Calu3 (cell line): ENCODE results near the gene PSME4. TPM values are rescaled to one million over a fixed set of nuclear protein-coding genes. Genes with fewer than 3 reads are reported as not detected.

Experiments
- BruUV-seq: library from RNA; stranded (reverse); fragments of 400-500 nt; replicated peaks from 2 replicates; lab custom pipeline; 2021; lab: Mats Ljungman, UMichigan
- CTCF ChIA-PET: fragments of 300-600 bp; sonication (Branson Sonifier 250); formaldehyde crosslinking; loops from one replicate; lab custom pipeline; 2022; ENCODE audit warnings: antibody characterized with exemption; lab: Charles Lee
- DNase-seq: peaks from one replicate; pipeline ENCODE4 v3.0.0; 2022
- H3K27ac Mint-ChIP-seq: one replicate; pipeline ENCODE4 v1.8.0; 2022; ENCODE audit warnings: mixed read lengths; ENCODE audit not compliant: unreplicated experiment
- H3K27me3 Mint-ChIP-seq: one replicate; pipeline ENCODE4 v1.8.0; 2022; ENCODE audit warnings: mixed read lengths; ENCODE audit not compliant: unreplicated experiment
- H3K36me3 Mint-ChIP-seq: one replicate; pipeline ENCODE4 v1.8.0; 2022; ENCODE audit warnings: mild to moderate bottlenecking, moderate library complexity, mixed read lengths; ENCODE audit not compliant: insufficient read depth, unreplicated experiment
- H3K4me1 Mint-ChIP-seq: one replicate; pipeline ENCODE4 v1.8.0; 2022; ENCODE audit warnings: mild to moderate bottlenecking, low read depth, mixed read lengths; ENCODE audit not compliant: unreplicated experiment
- H3K4me3 Mint-ChIP-seq: one replicate; pipeline ENCODE4 v1.8.0; 2022; ENCODE audit warnings: mild to moderate bottlenecking, low read depth, moderate library complexity, mixed read lengths; ENCODE audit not compliant: unreplicated experiment
- H3K9me3 Mint-ChIP-seq: one replicate; pipeline ENCODE4 v1.8.0; 2022; ENCODE audit warnings: low read depth, mixed read lengths; ENCODE audit not compliant: unreplicated experiment
- CTCF ChIP-seq: fragments of 200-600 bp; IDR thresholded peaks from one replicate; pipeline ENCODE4 v1.8.0; 2022; ENCODE audit warnings: antibody characterized with exemption; ENCODE audit not compliant: unreplicated experiment
- intact Hi-C: fragments of 100-400 bp; cut with micrococcal nuclease; formaldehyde crosslinking; loops from one replicate; pipeline ENCODE4 v1.10.0; 2022; ENCODE audit not compliant: unreplicated experiment
- total RNA-seq: library from RNA; stranded (reverse); gene quantifications from 2 replicates; pipeline ENCODE4 v1.2.3, GENCODE V29; 2022

The PSME4 gene
- total RNA-seq, 1 experiment from 2014 or later = 58.4 TPM

GRCh38 chr2:53877112-53877511 is 93.7 kb downstream of the PSME4 start:
- Mint-ChIP-seq H3K27me3 (no peaks in the 10 kb centered on the region), H3K36me3 (peaks cover 11% of the 10 kb centered on the region), H3K9me3 (no peaks in the 10 kb centered on the region), H3K4me1 (no peaks in the 10 kb centered on the region), H3K27ac (no peak overlapping the region), H3K4me3 (no peak overlapping the region)
- TF ChIP-seq CTCF = no peak
- BruUV-seq = no TSS peak
- intact Hi-C loops = no loop called here
- CTCF ChIA-PET = no interaction called here
- DNase-seq = no peak

GRCh38 chr2:53874401-53874950 is 96.3 kb downstream of the PSME4 start:
- no peak for TF ChIP-seq CTCF
- intact Hi-C loops = no loop called here
- Mint-ChIP-seq H3K9me3 (no peaks in the 10 kb centered on the region), H3K36me3 (peaks cover 4% of the 10 kb centered on the region), H3K27me3 (no peaks in the 10 kb centered on the region), H3K27ac (no peak overlapping the region), H3K4me3 (no peak overlapping the region), H3K4me1 (no peaks in the 10 kb centered on the region)
- CTCF ChIA-PET = no interaction called here
- no TSS peak for BruUV-seq
- DNase-seq = no peak

- TF ChIP-seq CTCF = no peak
- no peak overlapping the region for H3K4me3 Mint-ChIP-seq
- intact Hi-C loops = no loop called here
- peak overlapping the region; percentile 58 for H3K27ac Mint-ChIP-seq
- peaks cover 12% of the 10 kb centered on the region for H3K4me1 Mint-ChIP-seq
- BruUV-seq = no TSS peak
- H3K36me3 Mint-ChIP-seq = peaks cover 46% of the 10 kb centered on the region
- H3K27me3 Mint-ChIP-seq = no peaks in the 10 kb centered on the region
- DNase-seq = no peak
- CTCF ChIA-PET = interaction anchor here (0.6 kb wide), 1 partner anchor 310 kb away, joined by 3 read pairs; no protein-coding TSS in a partner anchor
- no peaks in the 10 kb centered on the region for H3K9me3 Mint-ChIP-seq
Measured at GRCh38 chr2:53867773-53868172, 103.0 kb downstream of the PSME4 start.

- CTCF ChIA-PET = interaction anchor here (0.6 kb wide), 1 partner anchor 311 kb away, joined by 3 read pairs; no protein-coding TSS in a partner anchor
- peaks cover 48% of the 10 kb centered on the region for H3K36me3 Mint-ChIP-seq
- H3K4me1 Mint-ChIP-seq = peaks cover 12% of the 10 kb centered on the region
- intact Hi-C loops = no loop called here
- no peak overlapping the region for H3K4me3 Mint-ChIP-seq
- H3K27ac Mint-ChIP-seq = no peak overlapping the region
- no peaks in the 10 kb centered on the region for H3K27me3 Mint-ChIP-seq
- BruUV-seq = no TSS peak
- no peaks in the 10 kb centered on the region for H3K9me3 Mint-ChIP-seq
- TF ChIP-seq CTCF = no peak
- DNase-seq = no peak
Measured at GRCh38 chr2:53867169-53867568, 103.6 kb downstream of the PSME4 start.
